Measurements from ENCODE around the gene CDADC1. TPM values are rescaled to one million over a fixed set of nuclear protein-coding genes. Genes with fewer than 3 reads are reported as not detected.

CDADC1 gene
- total and polyA plus RNA-seq, 2 experiments from 2014 or later, result 1.3 to 9.3 TPM

DNA sequence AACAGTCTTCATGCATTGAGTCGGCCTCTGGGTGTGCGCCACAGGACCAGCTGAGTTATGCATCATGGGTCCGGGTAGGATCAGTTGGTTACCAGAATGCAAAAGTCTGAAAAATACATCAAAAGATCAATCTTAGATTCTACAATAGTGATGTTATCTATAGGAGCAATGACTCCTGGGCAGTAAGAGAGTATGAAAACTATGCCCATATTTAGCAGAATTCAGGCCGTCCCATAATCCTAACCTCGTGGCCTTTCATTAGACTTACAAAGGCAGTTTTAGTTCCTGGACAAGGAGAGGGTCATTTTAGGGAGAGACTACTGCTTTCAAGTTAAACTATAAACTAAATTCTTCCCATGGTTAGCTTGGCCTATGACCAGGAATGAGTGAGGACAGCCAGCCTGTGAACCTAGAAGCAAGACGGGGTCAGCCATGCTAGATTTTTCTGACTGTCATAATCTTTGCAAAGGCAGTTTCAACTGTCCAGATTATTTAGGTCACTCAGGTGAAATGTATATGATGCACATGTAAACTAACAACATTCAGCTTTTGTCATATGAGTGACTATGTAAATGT is 11.8 kb upstream of the CDADC1 start:
- TF ChIP-seq CREB1 (CRISPR knock-in tag; IDR thresholded peaks at IDR 0.05; ENCODE audit: low read depth), result no peak
- TF ChIP-seq STAT1 (IDR thresholded peaks at IDR 0.05; ENCODE audit: unreplicated experiment), result no peak
- TF ChIP-seq EZH2phosphoT487 (IDR thresholded peaks at IDR 0.05; ENCODE audit: unreplicated experiment), result no peak
- TF ChIP-seq POLR2AphosphoS5 (IDR thresholded peaks at IDR 0.05; ENCODE audit: low read depth), result no peak
- Histone ChIP-seq H4K20me1 (replicated peaks; ENCODE audit: insufficient read depth) (no peaks in the 10 kb centered on the region), H3K9me2 (ENCODE audit: insufficient read depth) (no peaks in the 10 kb centered on the region), H3K4me2 (no peak overlapping the region), H2AFZ (no peak overlapping the region), H3K4me3 (no peak overlapping the region), H3K4me1 (ENCODE audit: insufficient read depth) (no peaks in the 10 kb centered on the region), H3F3A (replicated peaks; ENCODE audit: low read depth) (no peaks in the 10 kb centered on the region), H3K36me3 (ENCODE audit: insufficient read depth) (no peaks in the 10 kb centered on the region), H3K27me3 (ENCODE audit: insufficient read depth) (no peaks in the 10 kb centered on the region), H3K79me2 (replicated peaks; ENCODE audit: insufficient read depth) (no peaks in the 10 kb centered on the region), H3K27ac (ENCODE audit: low read depth) (no peak overlapping the region)
- Mint-ChIP-seq H3K27me3 (ENCODE audit: insufficient read depth, low read depth, poor library complexity) (peaks cover 4% of the 10 kb centered on the region), H3K27ac (no peak overlapping the region), H3K9me3 (no peaks in the 10 kb centered on the region), H3K36me3 (ENCODE audit: low read depth) (no peaks in the 10 kb centered on the region), H3K4me1 (no peaks in the 10 kb centered on the region), H3K4me3 (no peak overlapping the region)
- ATAC-seq, result no peak
- DNase-seq (ENCODE audit: low spot score), result no peak

DNA sequence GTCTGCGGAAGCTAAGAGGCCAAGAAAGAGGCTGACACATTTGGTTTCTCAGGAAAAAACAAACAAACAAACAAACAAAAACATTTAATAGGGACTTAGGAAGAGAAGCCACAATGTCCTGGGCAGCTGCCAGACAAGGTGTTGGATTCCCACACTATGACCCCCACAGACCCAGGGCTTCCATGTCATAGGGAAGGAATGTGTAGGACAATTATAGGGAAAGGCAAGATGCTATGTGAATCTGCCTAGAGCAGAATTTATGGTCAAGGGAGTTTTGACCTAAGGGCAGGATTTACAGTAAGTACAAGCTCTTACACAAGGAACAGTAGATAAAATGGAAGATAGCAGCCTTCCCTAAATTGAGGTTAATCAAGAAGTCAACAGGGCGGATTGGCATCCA is 9.1 kb upstream of the CDADC1 start:
- Histone ChIP-seq H3K27me3 (ENCODE audit: insufficient read depth) (no peaks in the 10 kb centered on the region), H3K4me1 (ENCODE audit: insufficient read depth) (no peaks in the 10 kb centered on the region), H3K79me2 (replicated peaks; ENCODE audit: insufficient read depth) (no peaks in the 10 kb centered on the region), H4K20me1 (replicated peaks; ENCODE audit: insufficient read depth) (no peaks in the 10 kb centered on the region), H3K4me2 (no peak overlapping the region), H3K9me2 (ENCODE audit: insufficient read depth) (no peaks in the 10 kb centered on the region), H3F3A (replicated peaks; ENCODE audit: low read depth) (no peaks in the 10 kb centered on the region), H2AFZ (no peak overlapping the region), H3K36me3 (ENCODE audit: insufficient read depth) (no peaks in the 10 kb centered on the region), H3K4me3 (no peak overlapping the region), H3K27ac (ENCODE audit: low read depth) (no peak overlapping the region)
- Mint-ChIP-seq H3K9me3 (no peaks in the 10 kb centered on the region; the same call in 2 of the 3 replicates), H3K4me1 (no peaks in the 10 kb centered on the region), H3K27ac (no peak overlapping the region), H3K4me3 (no peak overlapping the region), H3K36me3 (ENCODE audit: low read depth) (no peaks in the 10 kb centered on the region), H3K27me3 (ENCODE audit: insufficient read depth, low read depth, poor library complexity) (peaks cover 4% of the 10 kb centered on the region)
- no peak for ATAC-seq
- TF ChIP-seq EZH2phosphoT487 (IDR thresholded peaks at IDR 0.05; ENCODE audit: unreplicated experiment) (no peak), EZH2 (IDR thresholded peaks at IDR 0.05; ENCODE audit: low read depth, unreplicated experiment) (no peak), JUNB (IDR thresholded peaks at IDR 0.05; ENCODE audit: unreplicated experiment) (no peak), ZNF114 (CRISPR knock-in tag; IDR thresholded peaks at IDR 0.05) (no peak)
- TF ChIP-seq, protein P1, sequence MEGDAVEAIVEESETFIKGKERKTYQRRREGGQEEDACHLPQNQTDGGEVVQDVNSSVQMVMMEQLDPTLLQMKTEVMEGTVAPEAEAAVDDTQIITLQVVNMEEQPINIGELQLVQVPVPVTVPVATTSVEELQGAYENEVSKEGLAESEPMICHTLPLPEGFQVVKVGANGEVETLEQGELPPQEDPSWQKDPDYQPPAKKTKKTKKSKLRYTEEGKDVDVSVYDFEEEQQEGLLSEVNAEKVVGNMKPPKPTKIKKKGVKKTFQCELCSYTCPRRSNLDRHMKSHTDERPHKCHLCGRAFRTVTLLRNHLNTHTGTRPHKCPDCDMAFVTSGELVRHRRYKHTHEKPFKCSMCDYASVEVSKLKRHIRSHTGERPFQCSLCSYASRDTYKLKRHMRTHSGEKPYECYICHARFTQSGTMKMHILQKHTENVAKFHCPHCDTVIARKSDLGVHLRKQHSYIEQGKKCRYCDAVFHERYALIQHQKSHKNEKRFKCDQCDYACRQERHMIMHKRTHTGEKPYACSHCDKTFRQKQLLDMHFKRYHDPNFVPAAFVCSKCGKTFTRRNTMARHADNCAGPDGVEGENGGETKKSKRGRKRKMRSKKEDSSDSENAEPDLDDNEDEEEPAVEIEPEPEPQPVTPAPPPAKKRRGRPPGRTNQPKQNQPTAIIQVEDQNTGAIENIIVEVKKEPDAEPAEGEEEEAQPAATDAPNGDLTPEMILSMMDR (conservative IDR thresholded peaks at IDR 0.05; ENCODE audit: low read depth in 2 of 2), result no peak
- TF ChIP-seq, protein P2, sequence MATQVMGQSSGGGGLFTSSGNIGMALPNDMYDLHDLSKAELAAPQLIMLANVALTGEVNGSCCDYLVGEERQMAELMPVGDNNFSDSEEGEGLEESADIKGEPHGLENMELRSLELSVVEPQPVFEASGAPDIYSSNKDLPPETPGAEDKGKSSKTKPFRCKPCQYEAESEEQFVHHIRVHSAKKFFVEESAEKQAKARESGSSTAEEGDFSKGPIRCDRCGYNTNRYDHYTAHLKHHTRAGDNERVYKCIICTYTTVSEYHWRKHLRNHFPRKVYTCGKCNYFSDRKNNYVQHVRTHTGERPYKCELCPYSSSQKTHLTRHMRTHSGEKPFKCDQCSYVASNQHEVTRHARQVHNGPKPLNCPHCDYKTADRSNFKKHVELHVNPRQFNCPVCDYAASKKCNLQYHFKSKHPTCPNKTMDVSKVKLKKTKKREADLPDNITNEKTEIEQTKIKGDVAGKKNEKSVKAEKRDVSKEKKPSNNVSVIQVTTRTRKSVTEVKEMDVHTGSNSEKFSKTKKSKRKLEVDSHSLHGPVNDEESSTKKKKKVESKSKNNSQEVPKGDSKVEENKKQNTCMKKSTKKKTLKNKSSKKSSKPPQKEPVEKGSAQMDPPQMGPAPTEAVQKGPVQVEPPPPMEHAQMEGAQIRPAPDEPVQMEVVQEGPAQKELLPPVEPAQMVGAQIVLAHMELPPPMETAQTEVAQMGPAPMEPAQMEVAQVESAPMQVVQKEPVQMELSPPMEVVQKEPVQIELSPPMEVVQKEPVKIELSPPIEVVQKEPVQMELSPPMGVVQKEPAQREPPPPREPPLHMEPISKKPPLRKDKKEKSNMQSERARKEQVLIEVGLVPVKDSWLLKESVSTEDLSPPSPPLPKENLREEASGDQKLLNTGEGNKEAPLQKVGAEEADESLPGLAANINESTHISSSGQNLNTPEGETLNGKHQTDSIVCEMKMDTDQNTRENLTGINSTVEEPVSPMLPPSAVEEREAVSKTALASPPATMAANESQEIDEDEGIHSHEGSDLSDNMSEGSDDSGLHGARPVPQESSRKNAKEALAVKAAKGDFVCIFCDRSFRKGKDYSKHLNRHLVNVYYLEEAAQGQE (IDR thresholded peaks at IDR 0.05; ENCODE audit: unreplicated experiment), result no peak
- no peak for DNase-seq (ENCODE audit: low spot score)
